Measurements from ENCODE around the gene LTBP1. TPM values are rescaled to one million over a fixed set of nuclear protein-coding genes. Genes with fewer than 3 reads are reported as not detected.

The LTBP1 gene
- total and polyA plus RNA-seq, 10 of the 15 experiments (the other 5 are each of a cell fraction or from before 2014, with no cell fraction given), result 0.01 to 0.28 (median 0.12) TPM; not detected in 2

GRCh38 chr2:33052361-33052735 is 105.6 kb downstream of the LTBP1 start:
- CTCF ChIA-PET, result no interaction called here
- H3K36me3 ChIP-seq (ENCODE audit: control insufficient read depth in 2 of 2, insufficient read depth in 2 of 2, low read length in 1 of 2), result no peaks in the 10 kb centered on the region

More at GRCh38 chr2:33052361-33052735, 105.6 kb downstream of the LTBP1 start:
- intact Hi-C loops (cut with micrococcal nuclease; ENCODE audit: unreplicated experiment), result no loop called here
- H3K9me3 ChIP-seq (replicated peaks; ENCODE audit: control insufficient read depth, insufficient read depth, low read length), result no peaks in the 10 kb centered on the region
- no peaks in the 10 kb centered on the region for H3K27me3 ChIP-seq (replicated peaks in 1 of 2; ENCODE audit: control insufficient read depth in 2 of 2, insufficient read depth in 2 of 2, low read length in 1 of 2)
- H3K27ac ChIP-seq (ENCODE audit: control insufficient read depth, insufficient read depth), result no peak overlapping the region
- no peaks in the 10 kb centered on the region for H4K20me1 ChIP-seq (ENCODE audit: control insufficient read depth, insufficient read depth)
- TF ChIP-seq RELB (IDR thresholded peaks at IDR 0.05; ENCODE audit: low read depth) (no peak), HSF1 (IDR thresholded peaks at IDR 0.05; ENCODE audit: low read depth, low read length) (no peak), TCF12 (IDR thresholded peaks at IDR 0.05; ENCODE audit: low read depth, low read length) (no peak), GATAD2B (conservative IDR thresholded peaks at IDR 0.05; ENCODE audit: low read depth) (no peak), ZBTB33 (IDR thresholded peaks at IDR 0.05) (no peak), RCOR1 (conservative IDR thresholded peaks at IDR 0.05; ENCODE audit: low read depth, low read length) (no peak), RELA (IDR thresholded peaks at IDR 0.05; ENCODE audit: borderline replicate concordance, partially characterized antibody) (no peak), SREBF2 (IDR thresholded peaks at IDR 0.05; ENCODE audit: low read length) (no peak), WRNIP1 (IDR thresholded peaks at IDR 0.05; ENCODE audit: borderline replicate concordance, low read depth, low read length) (no peak), RBBP5 (conservative IDR thresholded peaks at IDR 0.05) (no peak), PKNOX1 (IDR thresholded peaks at IDR 0.05) (no peak), PAX5 (IDR thresholded peaks at IDR 0.05; ENCODE audit: borderline replicate concordance, low read depth, low read length) (no peak), SPI1 (IDR thresholded peaks at IDR 0.05; ENCODE audit: borderline replicate concordance, insufficient read depth, low read depth, low read length) (no peak), SUPT20H (IDR thresholded peaks at IDR 0.05; ENCODE audit: borderline replicate concordance, control insufficient read depth, low read depth, low read length) (no peak), TBL1XR1 (IDR thresholded peaks at IDR 0.05; ENCODE audit: low read depth, low read length) (no peak)
- DNase-seq (ENCODE audit: low read depth, low spot score) (no peak), ATAC-seq (no peak), FAIRE-seq (no peak)
- RAD21 ChIA-PET (ENCODE audit: unreplicated experiment), result no interaction called here
- WGBS (ENCODE audit: insufficient coverage, insufficient replicate concordance, low lambda C conversion rate, missing lambda C conversion rate), result 64% methylated on average over 3 of the region's 3 CpGs
- H3K4me2 ChIP-seq (ENCODE audit: control insufficient read depth, insufficient read depth), result no peak overlapping the region
- no peak overlapping the region for H2AFZ ChIP-seq (ENCODE audit: control insufficient read depth, low read depth, low read length)
- H3K4me1 ChIP-seq (ENCODE audit: control insufficient read depth, insufficient read depth, low read length), result no peaks in the 10 kb centered on the region
- in situ Hi-C loops (cut with MboI), result no loop called here
- POLR2A ChIA-PET, result no interaction called here
- no peak overlapping the region for H3K4me3 ChIP-seq
- no TSS peak for BruUV-seq (replicated peaks)
- H3K9ac ChIP-seq (ENCODE audit: control insufficient read depth, insufficient read depth, low read length), result no peak overlapping the region
- no peaks in the 10 kb centered on the region for H3K79me2 ChIP-seq (ENCODE audit: control insufficient read depth, insufficient read depth, low read length)
- SMC1A ChIA-PET (ENCODE audit: uncharacterized antibody, unreplicated experiment), result interaction anchor here (1.1 kb wide), 1 partner anchor 10 kb away, joined by 3 read pairs; no protein-coding TSS in a partner anchor

All from GM12878 (cell line).